Gastrocnemius medialis (tissue), 4 donors: ENCODE measurements around the gene LPCAT3.

ENCODE experiments used
- CTCF ChIP-seq, 5 experiments: fragments of 450-650 bp in 3 of 5; fragments of 200-600 bp in 2 of 5; sonication (generic) in 2 of 5; IDR thresholded peaks in 4 of 5; conservative IDR thresholded peaks in 1 of 5; 1 replicate in 4 of 5; 2 replicates in 1 of 5; pipeline ENCODE4 v1.5.1; 2016 to 2019; ENCODE audit warnings: antibody characterized with exemption in 5 of 5, mild to moderate bottlenecking in 3 of 5, moderate library complexity in 3 of 5
- POLR2A ChIP-seq, 2 donors: fragments of 450-650 bp; IDR thresholded peaks; one replicate each; pipeline ENCODE4 v1.6.1; 2017; ENCODE audit warnings: antibody characterized with exemption in 2 of 2, mild to moderate bottlenecking in 2 of 2, moderate library complexity in 2 of 2

- no peak for TF ChIP-seq CTCF (IDR thresholded peaks at IDR 0.05 in 4 of 5, conservative IDR thresholded peaks at IDR 0.05 in 1 of 5)
- no peak for TF ChIP-seq POLR2A (IDR thresholded peaks at IDR 0.05)
Measured at GRCh38 chr12:6975297-6976032, 42.8 kb downstream of the LPCAT3 start.
